NCI-H526 treated with DMSO at 0.1 percent for 48 hours (cell line): ENCODE results near the gene WNT8B.
A peak's percentile ranks its signal among the peaks of the same experiment; 100 is the strongest.

Experiments used
- DNase-seq: peaks from one replicate; lab custom pipeline; 2025; lab: John Stamatoyannopoulos, UW

The WNT8B gene

GRCh38 chr10:100519311-100520051 is 56.7 kb downstream of the WNT8B start, which contains the start of gene SEC31B:
Gene SEC31B (minus strand): TSS chr10:100519861. CDS start chr10:100516952, 2,909 bp downstream.
- DNase-seq: peak; percentile 0

- no peak for DNase-seq
These were observed 58.0 kb downstream of the WNT8B start for GRCh38 chr10:100520811-100521210.

GRCh38 chr10:100522107-100522801 is 59.4 kb downstream of the WNT8B start:
- DNase-seq: no peak

- no peak for DNase-seq
These were observed 60.1 kb downstream of the WNT8B start for GRCh38 chr10:100522945-100523344.

GRCh38 chr10:100524206-100524605 is 61.4 kb downstream of the WNT8B start:
- no peak for DNase-seq

GRCh38 chr10:100524638-100525037 is 61.8 kb downstream of the WNT8B start:
- DNase-seq: no peak

GRCh38 chr10:100528123-100528886 is 65.5 kb downstream of the WNT8B start:
- no peak for DNase-seq

GRCh38 chr10:100528921-100529474 is 66.2 kb downstream of the WNT8B start:
- DNase-seq: no peak

- DNase-seq: peak; percentile 50
These were observed 66.9 kb downstream of the WNT8B start, which contains the start of gene NDUFB8 for GRCh38 chr10:100529475-100530298. Gene NDUFB8 (minus strand): TSS chr10:100529871. CDS start chr10:100529851, 20 bp downstream.

GRCh38 chr10:100531761-100532160 is 69.0 kb downstream of the WNT8B start:
- no peak for DNase-seq
